HCT116 (cell line): ENCODE results near the gene FLVCR1. TPM values are rescaled to one million over a fixed set of nuclear protein-coding genes. Genes with fewer than 3 reads are reported as not detected.

Experiments
- ATAC-seq: fragments of 200-7000 bp; cut with Tn5 transposase; 2 replicates; pipeline ENCODE4 v1.9.1; 2020; ENCODE audit warnings: mild to moderate bottlenecking, moderate library complexity
- Bru-seq: library from RNA; stranded (reverse); fragments of 400-500 nt; gene quantifications from one replicate; lab custom pipeline; 2021; lab: Mats Ljungman, UMichigan
- BruChase-seq, 2 experiments: library from RNA; stranded (reverse); fragments of 400-500 nt; gene quantifications; one replicate each; lab custom pipeline; 2021; lab: Mats Ljungman, UMichigan
- BruUV-seq: library from RNA; stranded (reverse); fragments of 400-500 nt; replicated peaks from 2 replicates; lab custom pipeline; 2021; lab: Mats Ljungman, UMichigan
- CTCF ChIA-PET: fragments of 300-600 bp; sonication (Branson Sonifier 250); formaldehyde crosslinking; loops from one replicate; lab custom pipeline; 2021; ENCODE audit warnings: antibody characterized with exemption; lab: Charles Lee
- POLR2A ChIA-PET: fragments of 300-600, 350-600 bp; sonication (Branson Sonifier 250); formaldehyde crosslinking; loops from one replicate; lab custom pipeline; 2021; ENCODE audit warnings: antibody characterized with exemption; lab: Charles Lee
- RAD21 ChIA-PET, 2 experiments: fragments of 300-600 bp; sonication (Branson Sonifier 250); formaldehyde crosslinking; loops; one replicate each; lab custom pipeline; 2023; ENCODE audit warnings: low total read pairs in 2 of 2; ENCODE audit not compliant: uncharacterized antibody in 2 of 2, unreplicated experiment in 2 of 2, low non-redundant PET in 1 of 2; lab: Charles Lee
- DNase-seq: peaks from one replicate; pipeline ENCODE4 v3.0.0-alpha.2; 2010; ENCODE audit warnings: low read depth, low spot score
- H2AFZ ChIP-seq: fragments of 200-600 bp; shearing (Covaris generic), sonication (generic); 2 replicates; pipeline ENCODE4 v1.6.1; 2017; ENCODE audit warnings: low read depth, mixed run types, mixed read lengths, antibody characterized with exemption, low read length; ENCODE audit not compliant: poor library complexity, severe bottlenecking
- H3K27ac ChIP-seq: 2 replicates; pipeline ENCODE4 v1.5.1; 2012; ENCODE audit warnings: low read depth, low read length
- H3K27me3 ChIP-seq: fragments of 200-600 bp; sonication (generic); 2 replicates; pipeline ENCODE4 v1.6.1; 2016; ENCODE audit warnings: mixed run types, low read length, mixed read lengths; ENCODE audit not compliant: insufficient read depth
- H3K36me3 ChIP-seq, 2 experiments: fragments of 200-500 bp in 1 of 2; fragments of 200-600 bp in 1 of 2; sonication (Bioruptor generic) in 1 of 2; sonication (generic) in 1 of 2; 2 replicates each; pipeline versions ENCODE4 v1.5.1 to v1.6.1; 2014 to 2016; ENCODE audit warnings: low read length in 2 of 2, inconsistent platforms in 1 of 2, mixed read lengths in 1 of 2, mixed run types in 1 of 2; ENCODE audit not compliant: insufficient read depth in 2 of 2, control insufficient read depth in 1 of 2
- H3K4me1 ChIP-seq, 2 experiments: fragments of 200-600 bp in 1 of 2; sonication (generic) in 1 of 2; 2 replicates each; pipeline versions ENCODE4 v1.5.1 to v1.6.1; 2012 to 2017; ENCODE audit warnings: low read length in 2 of 2, inconsistent platforms in 1 of 2, mild to moderate bottlenecking in 1 of 2, mixed read lengths in 1 of 2, mixed run types in 1 of 2, moderate library complexity in 1 of 2; ENCODE audit not compliant: insufficient read depth in 2 of 2, control insufficient read depth in 1 of 2
- H3K4me2 ChIP-seq: fragments of 200-600 bp; sonication (generic); 2 replicates; pipeline ENCODE4 v1.6.1; 2017; ENCODE audit warnings: mixed run types, low read length, mixed read lengths
- H3K4me3 ChIP-seq, 2 experiments: fragments of 200-600 bp in 1 of 2; sonication (generic) in 1 of 2; replicated peaks in 1 of 2; 2 replicates each; pipeline ENCODE4 v1.5.1; 2011 to 2016; ENCODE audit warnings: low read length in 2 of 2, control low read depth in 1 of 2, low read depth in 1 of 2, mild to moderate bottlenecking in 1 of 2, mixed read lengths in 1 of 2, mixed run types in 1 of 2
- H3K79me2 ChIP-seq: fragments of 200-600 bp; sonication (generic); 2 replicates; pipeline ENCODE4 v1.6.1; 2017; ENCODE audit warnings: mild to moderate bottlenecking, mixed run types, low read length, moderate library complexity, mixed read lengths; ENCODE audit not compliant: insufficient read depth
- H3K9ac ChIP-seq: fragments of 200-600 bp; sonication (generic); 2 replicates; pipeline ENCODE4 v1.6.1; 2016; ENCODE audit warnings: low read length, mixed read lengths
- H3K9me2 ChIP-seq: fragments of 200-600 bp; sonication (generic), shearing (Covaris generic); 2 replicates; pipeline ENCODE4 v1.6.1; 2017; ENCODE audit warnings: mixed run types, mild to moderate bottlenecking, moderate library complexity; ENCODE audit not compliant: insufficient read depth
- H3K9me3 ChIP-seq, 2 experiments: fragments of 200-500 bp in 1 of 2; fragments of 200-600 bp in 1 of 2; sonication (Bioruptor generic) in 1 of 2; sonication (generic) in 1 of 2; 2 replicates each; pipeline ENCODE4 v1.6.1; 2014 to 2017; ENCODE audit warnings: low read length in 2 of 2, mixed read lengths in 2 of 2, inconsistent platforms in 1 of 2, low read depth in 1 of 2, mild to moderate bottlenecking in 1 of 2, mixed run types in 1 of 2, moderate library complexity in 1 of 2; ENCODE audit not compliant: control insufficient read depth in 1 of 2, insufficient read depth in 1 of 2
- H4K20me1 ChIP-seq: fragments of 200-600 bp; sonication (generic), shearing (Covaris generic); 2 replicates; pipeline ENCODE4 v1.6.1; 2017; ENCODE audit warnings: mixed run types, mild to moderate bottlenecking, moderate library complexity; ENCODE audit not compliant: insufficient read depth
- CBX3 ChIP-seq: IDR thresholded peaks from 2 replicates; pipeline ENCODE4 v1.6.1; 2012; ENCODE audit warnings: low read depth
- EGR1 ChIP-seq: IDR thresholded peaks from 2 replicates; pipeline ENCODE4 v1.6.1; 2012; ENCODE audit warnings: low read depth
- ELF1 ChIP-seq: IDR thresholded peaks from 2 replicates; pipeline ENCODE4 v1.6.1; 2012; ENCODE audit warnings: low read depth, borderline replicate concordance
- EZH2 ChIP-seq: fragments of 200-600 bp; sonication (generic); IDR thresholded peaks from 2 replicates; pipeline ENCODE4 v1.6.1; 2017; ENCODE audit warnings: antibody characterized with exemption, mixed run types
- EZH2phosphoT487 ChIP-seq: fragments of 200-600 bp; IDR thresholded peaks from 2 replicates; pipeline ENCODE4 v1.6.1; 2018; ENCODE audit warnings: antibody characterized with exemption, borderline replicate concordance
- FOSL1 ChIP-seq: IDR thresholded peaks from 2 replicates; pipeline ENCODE4 v1.6.1; 2012; ENCODE audit warnings: low read depth
- JUND ChIP-seq: IDR thresholded peaks from 2 replicates; pipeline ENCODE4 v1.6.1; 2012
- POLR2A ChIP-seq: IDR thresholded peaks from 2 replicates; pipeline ENCODE4 v1.7.0; 2011; ENCODE audit warnings: borderline replicate concordance; ENCODE audit not compliant: insufficient read depth, insufficient read length; ENCODE audit errors: extremely low read depth
- POLR2AphosphoS5 ChIP-seq: IDR thresholded peaks from 2 replicates; pipeline ENCODE4 v1.6.1; 2011; ENCODE audit warnings: mild to moderate bottlenecking, low read depth, low read length, moderate library complexity
- RAD21 ChIP-seq: IDR thresholded peaks from 2 replicates; pipeline ENCODE4 v1.6.1; 2012; ENCODE audit warnings: low read depth, mild to moderate bottlenecking
- SIN3A ChIP-seq: IDR thresholded peaks from 2 replicates; pipeline ENCODE4 v1.6.1; 2012; ENCODE audit warnings: low read depth
- SP1 ChIP-seq: IDR thresholded peaks from 2 replicates; pipeline ENCODE4 v1.6.1; 2012; ENCODE audit warnings: low read depth
- TCF7L2 ChIP-seq: IDR thresholded peaks from 2 replicates; pipeline ENCODE4 v1.7.0; 2011; ENCODE audit warnings: borderline replicate concordance, inconsistent platforms; ENCODE audit not compliant: insufficient read depth, insufficient read length; ENCODE audit errors: extremely low read depth
- YY1 ChIP-seq: IDR thresholded peaks from 2 replicates; pipeline ENCODE4 v1.6.1; 2011; ENCODE audit warnings: low read length, low read depth, moderate library complexity, mild to moderate bottlenecking; ENCODE audit not compliant: insufficient replicate concordance; ENCODE audit errors: extremely low read depth
- ZNF274 ChIP-seq: fragments of 200-500 bp; sonication (Bioruptor generic); IDR thresholded peaks from 2 replicates; pipeline ENCODE4 v1.6.1; 2014; ENCODE audit warnings: mild to moderate bottlenecking, low read depth, low read length, inconsistent platforms
- intact Hi-C: fragments of 100-400 bp; cut with micrococcal nuclease; formaldehyde crosslinking; loops from 2 replicates; pipeline ENCODE4 v1.10.0; 2022
- long read RNA-seq: library from polyadenylated mRNA; unstranded; transcript quantifications from one replicate; pipeline ENCODE4 v2.0.0, GENCODE V29; 2021; ENCODE audit not compliant: unreplicated experiment
- polyA plus RNA-seq: library from polyadenylated mRNA; unstranded; fragments of >200 nt; gene quantifications from 2 replicates; pipeline ENCODE4 v1.2.1, GENCODE V29; 2012; ENCODE audit warnings: missing spikeins
- total RNA-seq: library from RNA; stranded (reverse); gene quantifications from one replicate; pipeline ENCODE4 v1.2.1, GENCODE V29; 2021; ENCODE audit not compliant: unreplicated experiment
- TF ChIP-seq, protein P1 (sequence below): IDR thresholded peaks from 2 replicates; pipeline ENCODE4 v1.6.1; 2011; ENCODE audit warnings: mild to moderate bottlenecking, low read length, moderate library complexity; ENCODE audit not compliant: insufficient replicate concordance; ENCODE audit errors: extremely low read depth
- TF ChIP-seq, protein P2 (sequence below): IDR thresholded peaks from 2 replicates; pipeline ENCODE4 v1.6.1; 2012

FLVCR1 gene
- total RNA-seq (19.0 TPM), Bru-seq, nascent RNA (percentile 81 among the genes with signal in this experiment), BruChase-seq, experiment 1, labeled RNA remaining after a 6-hour chase (percentile 83 among the genes with signal in this experiment), BruChase-seq, experiment 2, labeled RNA remaining after a 2-hour chase (percentile 87 among the genes with signal in this experiment)
- 5.7 TPM in 2 replicates for polyA plus RNA-seq
- long read RNA-seq, full-length matches to known transcripts: 17 of 32 reads
- long read RNA-seq, partial matches to known transcripts: 1 of 32 reads
- long read RNA-seq, other reads (novel, unspliced or antisense): 14 of 32 reads

DNA sequence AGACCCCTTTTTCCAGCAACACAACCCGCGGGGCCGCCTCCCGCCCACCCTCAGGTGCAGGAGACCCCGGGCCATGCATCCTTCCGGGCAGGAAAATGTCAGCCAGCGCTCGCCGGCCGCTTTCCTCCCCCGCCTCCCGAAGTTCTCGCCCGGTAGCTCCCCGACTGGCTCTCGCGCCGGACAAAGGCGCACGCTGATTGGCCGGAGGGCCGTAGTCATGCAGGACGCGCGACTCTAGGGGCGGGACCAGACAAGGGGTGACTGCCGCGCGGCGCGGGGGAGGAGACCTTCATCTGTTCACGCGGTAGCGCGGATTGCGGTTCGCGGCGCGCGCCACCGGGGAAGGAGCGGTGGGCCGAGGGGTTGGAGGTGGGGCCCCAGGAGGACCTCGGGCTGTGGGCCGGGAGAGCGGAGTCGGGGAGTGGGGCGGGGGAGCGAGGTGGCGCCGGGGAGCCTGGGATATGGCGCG is at the start of gene FLVCR1:
Gene FLVCR1 (plus strand): TSS at position 284 of the 469 bp plus-strand sequence. CDS start 178 bp downstream, at position 462.
- BruUV-seq: no TSS peak
- H3K9ac ChIP-seq: peak within 1 kb of the TSS; percentile 92
- peak within 1 kb of the TSS; percentile 68 for H3K27ac ChIP-seq
- H3K9me3 ChIP-seq: no peaks in the 10 kb centered on the region
- ChIA-PET RAD21 (interaction anchor here in 1 of 2 experiments (0.6 kb wide), 1 partner anchor 398 kb away, joined by 3 read pairs; no protein-coding TSS in a partner anchor), CTCF (interaction anchor here (0.9 to 1.2 kb wide), 2 partner anchors 43 to 381 kb away, joined by 3 to 4 read pairs; no protein-coding TSS in a partner anchor), POLR2A (interaction anchor here (0.7 to 1.4 kb wide), 6 partner anchors 10 to 110 kb away, joined by 3 to 9 read pairs (median 4); partner anchors contain the start of gene SPATA45)
- H3K4me3 ChIP-seq: peak within 1 kb of the TSS; percentile 82 to 92
- intact Hi-C loops: no loop called here
- no peaks in the 10 kb centered on the region for H3K27me3 ChIP-seq
- peaks cover 48% of the 10 kb centered on the region for H3K79me2 ChIP-seq
- H3K9me2 ChIP-seq: no peaks in the 10 kb centered on the region
- peaks cover 13 to 19% of the 10 kb centered on the region in 2 experiments for H3K4me1 ChIP-seq
- DNase-seq: peak; percentile 87
- TF ChIP-seq JUND (no peak), POLR2AphosphoS5 (peak; percentile 83), POLR2A (no peak), EZH2 (no peak), ELF1 (no peak), FOSL1 (no peak), TCF7L2 (peak; percentile 50), ZNF274 (no peak), CBX3 (peak; percentile 62; the same call in 1 of the 2 replicates), EGR1 (peak; percentile 92), SP1 (peak; percentile 55), SIN3A (peak; percentile 66; the same call in 1 of the 2 replicates), RAD21 (no peak), EZH2phosphoT487 (no peak), YY1 (peak; percentile 30)
- TF ChIP-seq, protein P1, sequence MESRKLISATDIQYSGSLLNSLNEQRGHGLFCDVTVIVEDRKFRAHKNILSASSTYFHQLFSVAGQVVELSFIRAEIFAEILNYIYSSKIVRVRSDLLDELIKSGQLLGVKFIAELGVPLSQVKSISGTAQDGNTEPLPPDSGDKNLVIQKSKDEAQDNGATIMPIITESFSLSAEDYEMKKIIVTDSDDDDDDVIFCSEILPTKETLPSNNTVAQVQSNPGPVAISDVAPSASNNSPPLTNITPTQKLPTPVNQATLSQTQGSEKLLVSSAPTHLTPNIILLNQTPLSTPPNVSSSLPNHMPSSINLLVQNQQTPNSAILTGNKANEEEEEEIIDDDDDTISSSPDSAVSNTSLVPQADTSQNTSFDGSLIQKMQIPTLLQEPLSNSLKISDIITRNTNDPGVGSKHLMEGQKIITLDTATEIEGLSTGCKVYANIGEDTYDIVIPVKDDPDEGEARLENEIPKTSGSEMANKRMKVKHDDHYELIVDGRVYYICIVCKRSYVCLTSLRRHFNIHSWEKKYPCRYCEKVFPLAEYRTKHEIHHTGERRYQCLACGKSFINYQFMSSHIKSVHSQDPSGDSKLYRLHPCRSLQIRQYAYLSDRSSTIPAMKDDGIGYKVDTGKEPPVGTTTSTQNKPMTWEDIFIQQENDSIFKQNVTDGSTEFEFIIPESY: peak; percentile 18
- TF ChIP-seq, protein P2, sequence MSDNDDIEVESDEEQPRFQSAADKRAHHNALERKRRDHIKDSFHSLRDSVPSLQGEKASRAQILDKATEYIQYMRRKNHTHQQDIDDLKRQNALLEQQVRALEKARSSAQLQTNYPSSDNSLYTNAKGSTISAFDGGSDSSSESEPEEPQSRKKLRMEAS: peak; percentile 87; the same call in 1 of the 2 replicates
- peaks cover 0 to 7% of the 10 kb centered on the region in 2 experiments; a peak in 2 of 4 replicates for H3K36me3 ChIP-seq
- H2AFZ ChIP-seq: peak within 1 kb of the TSS; percentile 95
- H4K20me1 ChIP-seq: no peaks in the 10 kb centered on the region
- peak within 1 kb of the TSS; percentile 89 for H3K4me2 ChIP-seq
- peak; percentile 97 for ATAC-seq
